Measurements from ENCODE around the gene EGFLAM.

EGFLAM gene

GRCh38 chr5:38479315-38479904, 221.1 kb downstream of the EGFLAM start:
- DNase-seq, result no peak

GRCh38 chr5:38483805-38484398, 225.5 kb downstream of the EGFLAM start:
- DNase-seq, result no peak

DNA sequence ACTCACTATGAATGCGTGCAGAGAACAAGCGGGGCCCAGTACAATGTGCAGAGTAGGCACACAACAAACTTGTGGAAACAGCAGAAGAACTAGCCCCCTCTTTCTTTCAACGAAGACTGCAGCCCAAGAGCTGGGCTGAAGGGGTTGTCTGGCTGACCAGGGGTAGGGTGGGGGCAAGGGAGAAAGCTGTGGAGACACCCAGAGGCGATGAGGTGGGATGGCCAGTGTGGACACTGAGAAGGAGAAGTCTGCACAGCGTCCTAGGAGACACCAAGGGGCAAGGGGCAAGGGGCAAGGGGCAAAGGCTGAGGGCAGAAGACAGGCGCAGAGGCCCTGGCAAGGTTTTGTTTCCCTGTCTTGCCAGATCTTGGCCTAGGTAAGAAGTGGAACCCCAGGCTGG, 235.8 kb downstream of the EGFLAM start:
- no peak for DNase-seq

DNA sequence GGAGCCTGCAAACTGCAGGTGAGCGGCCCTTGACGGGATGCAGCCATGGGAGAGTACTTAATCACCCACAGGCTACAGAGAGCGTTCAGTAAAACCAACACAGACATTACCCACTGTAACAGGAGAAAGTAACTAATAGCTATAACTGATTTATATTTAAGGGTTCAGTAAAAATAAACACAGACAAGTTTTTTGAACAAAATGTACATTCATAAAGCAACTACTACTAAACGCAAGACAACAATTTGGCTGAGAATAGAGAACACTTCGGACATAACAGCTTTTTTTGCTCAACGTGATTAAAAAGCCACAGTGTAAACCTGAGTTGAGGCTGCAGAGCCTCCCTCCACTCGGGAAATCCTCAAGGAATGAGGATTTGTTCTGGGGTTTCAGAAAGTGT, 236.4 kb downstream of the EGFLAM start:
- DNase-seq, result no peak

DNA sequence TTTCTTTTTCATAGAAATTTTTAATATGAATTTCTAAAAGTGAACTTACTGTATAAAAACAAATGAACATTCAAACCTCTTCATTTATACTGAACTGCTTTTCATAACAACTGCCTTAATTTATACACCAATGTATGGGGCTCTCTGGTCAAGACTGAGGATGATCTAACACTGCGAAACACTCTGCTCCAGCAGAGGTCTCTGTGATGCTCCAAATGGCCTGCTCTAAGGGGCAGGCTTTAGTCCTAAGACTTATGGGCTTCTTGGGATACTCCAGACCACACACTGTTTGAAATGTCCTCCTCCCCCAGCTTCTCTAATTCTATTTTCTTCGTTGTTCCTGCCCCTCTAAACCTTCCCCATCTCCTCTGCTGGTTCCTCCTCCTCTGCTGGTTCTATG, 239.6 kb downstream of the EGFLAM start:
- no peak for DNase-seq

DNA sequence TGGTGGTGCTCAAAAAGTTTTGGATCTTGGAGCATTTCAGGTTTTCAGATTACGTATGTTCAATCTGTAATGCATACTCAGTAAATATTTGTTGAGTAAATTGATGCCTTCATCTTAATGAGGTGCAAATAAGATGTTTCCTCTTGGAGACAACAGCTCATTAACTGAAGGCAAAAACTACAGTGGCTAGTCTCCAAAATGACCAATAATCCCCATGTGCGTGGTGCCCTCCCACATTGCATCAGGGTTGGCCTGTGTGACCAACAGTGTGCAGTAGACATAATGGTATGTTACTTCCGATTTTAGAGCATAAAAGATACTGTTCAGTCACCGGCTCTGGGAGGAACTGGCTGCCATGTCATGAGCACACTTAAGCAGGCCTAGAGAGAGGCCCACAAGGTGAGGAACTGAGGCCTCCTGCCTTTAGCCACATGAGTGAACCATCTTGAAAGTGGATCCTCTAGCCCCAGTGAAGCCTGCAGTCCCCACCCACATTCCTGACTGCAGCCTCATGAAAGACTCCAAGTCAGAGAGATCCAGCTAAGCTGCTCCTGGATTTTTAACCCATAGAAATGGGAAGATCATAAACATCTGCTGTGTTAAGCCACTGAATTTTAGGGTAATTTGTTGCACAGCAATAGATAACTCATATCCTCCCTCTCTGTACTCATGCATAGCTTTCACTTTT, 242.4 kb downstream of the EGFLAM start:
- no peak for DNase-seq

DNA sequence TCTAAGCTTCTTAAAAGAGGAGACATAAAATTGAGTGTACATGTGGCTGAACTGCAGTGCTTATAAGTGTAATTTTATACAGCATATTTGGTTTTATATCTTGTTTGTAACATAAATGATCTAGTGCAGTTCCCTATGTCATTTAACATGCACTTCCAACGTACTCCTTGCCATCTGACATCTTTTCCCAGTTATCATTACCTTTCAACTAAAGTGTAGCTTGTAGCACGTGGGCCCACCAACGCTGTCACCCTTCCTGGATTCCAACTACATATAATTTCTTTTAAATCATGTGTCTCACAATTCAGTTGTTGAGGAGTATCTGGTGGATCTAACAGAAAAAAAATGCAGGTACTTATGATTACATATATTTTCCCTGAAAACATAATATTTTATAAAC, 247.9 kb downstream of the EGFLAM start:
- no peak for DNase-seq

- DNase-seq, result no peak
Measured at GRCh38 chr5:38509185-38509584, 250.8 kb downstream of the EGFLAM start.
